ENCODE data around the gene ZIK1. TPM values are rescaled to one million over a fixed set of nuclear protein-coding genes. Genes with fewer than 3 reads are reported as not detected.
A peak's percentile ranks its signal among the peaks of the same experiment; 100 is the strongest.

ZIK1 gene
- total and polyA plus RNA-seq, 2 donors (not counting 1 experiment from before 2014, with no cell fraction given) = 5.3 to 21.8 TPM

- Histone ChIP-seq H3K4me3 (ENCODE audit: control extremely low read depth in 1 of 5, extremely low read depth in 1 of 5, insufficient read depth in 1 of 5, low read depth in 2 of 5, low read length in 4 of 5) (peak within 1 kb of the TSS; percentile 45 to 97 (median 92)), H3K27ac (ENCODE audit: low read length in 2 of 2) (peak within 1 kb of the TSS; percentile 42 to 81), H3K9ac (ENCODE audit: low read length) (peak within 1 kb of the TSS; percentile 94), H3K79me2 (ENCODE audit: control insufficient read depth, insufficient read depth, low read length) (peaks cover 60% of the 10 kb centered on the region), H3K4me1 (ENCODE audit: control insufficient read depth in 2 of 2, insufficient read depth in 2 of 2, low read length in 2 of 2) (peaks cover 14 to 21% of the 10 kb centered on the region in 2 donors), H3K9me3 (ENCODE audit: control extremely low read depth in 1 of 3, control insufficient read depth in 2 of 3, insufficient read depth in 1 of 3, low read length in 2 of 3) (peaks cover 6 to 46% (median 43%) of the 10 kb centered on the region in 3 donors), H3K4me2 (replicated peaks; ENCODE audit: low read depth, low read length, poor library complexity, severe bottlenecking) (peak within 1 kb of the TSS; percentile 89), H4K20me1 (ENCODE audit: control insufficient read depth, insufficient read depth, low read length, poor library complexity, severe bottlenecking) (no peaks in the 10 kb centered on the region), H3K27me3 (replicated peaks in 1 of 4; ENCODE audit: control extremely low read depth in 1 of 4, control insufficient read depth in 3 of 4, insufficient read depth in 4 of 4, low read length in 3 of 4) (no peaks in the 10 kb centered on the region), H3K36me3 (replicated peaks in 1 of 2; ENCODE audit: control extremely low read depth in 1 of 2, control insufficient read depth in 1 of 2, extremely low read depth in 1 of 2, insufficient read depth in 2 of 2, low read length in 1 of 2) (peaks cover 7 to 29% of the 10 kb centered on the region in 2 experiments), H2AFZ (ENCODE audit: insufficient read depth, low read depth, low read length, poor library complexity, severe bottlenecking) (peak within 1 kb of the TSS; percentile 93)
- peak; percentile 34 for TF ChIP-seq CTCF (IDR thresholded peaks at IDR 0.05)
- TF ChIP-seq EZH2 (IDR thresholded peaks at IDR 0.05; ENCODE audit: borderline replicate concordance, insufficient read depth, low read depth, low read length, poor library complexity, severe bottlenecking) = no peak
- H3K27ac Mint-ChIP-seq = peak within 1 kb of the TSS; percentile 90
- H3K4me3 Mint-ChIP-seq = peak within 1 kb of the TSS; percentile 93
- intact Hi-C loops (cut with micrococcal nuclease) = loop anchor here (1.0 kb wide), 8 partner anchors 15 to 179 kb away; partner anchors contain the start of genes ZIK1, ZNF211, ZNF419 and ZNF530
- H3K27me3 Mint-ChIP-seq = no peaks in the 10 kb centered on the region
- DNase-seq (peak; percentile 94), ATAC-seq (ENCODE audit: low read depth) (peak; percentile 99)
- peaks cover 26% of the 10 kb centered on the region for H3K9me3 Mint-ChIP-seq (ENCODE audit: insufficient read depth)
- 3% methylated on average over 64 of the region's 64 CpGs for WGBS (ENCODE audit: insufficient coverage)
- ChIA-PET CTCF (interaction anchor here (0.7 to 1.0 kb wide), 2 partner anchors 14 to 67 kb away, joined by 3 read pairs; partner anchors contain the start of genes ZNF530 and ZNF551), POLR2A (interaction anchor here (0.5 to 1.3 kb wide), 5 partner anchors 19 to 1018 kb away, joined by 3 to 6 read pairs (median 5); partner anchors contain the start of genes ZNF154, ZNF211 and ZNF416)
- peaks cover 40% of the 10 kb centered on the region for H3K4me1 Mint-ChIP-seq
Measured at GRCh38 chr19:57613941-57614743, 30.2 kb downstream of the ZIK1 start, which contains the start of gene ZNF134. Gene ZNF134, plus strand, starts transcription at chr19:57614242. Its CDS starts 5,227 bp downstream, at chr19:57619469.

Measured in B cell (primary cell).